Natural killer cell (primary cell): ENCODE results near the gene CAPS2. TPM values are rescaled to one million over a fixed set of nuclear protein-coding genes. Genes with fewer than 3 reads are reported as not detected.
A peak's percentile ranks its signal among the peaks of the same experiment; 100 is the strongest.

ENCODE experiments used
- ATAC-seq, 3 donors: fragments of 150-1000 bp in 2 of 3; fragments of 200-7000 bp in 1 of 3; cut with Tn5 transposase; 1 replicate in 1 of 3; 2 replicates in 2 of 3; pipeline ENCODE4 v1.10.0; 2021; ENCODE audit warnings: mild to moderate bottlenecking in 2 of 3, moderate library complexity in 2 of 3
- DNase-seq, 2 donors: peaks; one replicate each; pipeline versions ENCODE4 v3.0.0 to v3.0.0-alpha.2; 2013 to 2021; ENCODE audit warnings: mixed read lengths in 1 of 2
- H3K27ac ChIP-seq: one replicate; pipeline ENCODE4 v1.5.1; 2013; ENCODE audit warnings: mild to moderate bottlenecking, low read length
- H3K27me3 ChIP-seq: one replicate; pipeline ENCODE4 v1.6.1; 2013; ENCODE audit warnings: low read length; ENCODE audit not compliant: control insufficient read depth, insufficient read depth
- H3K36me3 ChIP-seq: one replicate; pipeline ENCODE4 v1.6.1; 2013; ENCODE audit warnings: low read length; ENCODE audit not compliant: control insufficient read depth, insufficient read depth
- H3K4me1 ChIP-seq: one replicate; pipeline ENCODE4 v1.6.1; 2013; ENCODE audit warnings: low read length; ENCODE audit not compliant: control insufficient read depth, insufficient read depth
- H3K4me3 ChIP-seq: one replicate; pipeline ENCODE4 v1.5.1; 2013; ENCODE audit warnings: low read length
- H3K9me3 ChIP-seq: one replicate; pipeline ENCODE4 v1.6.1; 2013; ENCODE audit warnings: low read length; ENCODE audit not compliant: control insufficient read depth, insufficient read depth
- H3K27ac Mint-ChIP-seq, 2 donors: one replicate each; pipeline ENCODE4 v1.8.0; 2022; ENCODE audit warnings: mild to moderate bottlenecking in 2 of 2, mixed read lengths in 2 of 2, moderate library complexity in 1 of 2
- H3K27me3 Mint-ChIP-seq, 2 donors: one replicate each; pipeline ENCODE4 v1.8.0; 2022; ENCODE audit warnings: low read depth in 2 of 2, mixed read lengths in 2 of 2
- H3K36me3 Mint-ChIP-seq: one replicate; pipeline ENCODE4 v1.8.0; 2022; ENCODE audit warnings: mixed read lengths
- H3K4me1 Mint-ChIP-seq, 2 donors: one replicate each; pipeline ENCODE4 v1.8.0; 2022; ENCODE audit warnings: mixed read lengths in 2 of 2
- H3K4me3 Mint-ChIP-seq: one replicate; pipeline ENCODE4 v1.8.0; 2022; ENCODE audit warnings: mild to moderate bottlenecking, moderate library complexity, mixed read lengths
- H3K9me3 Mint-ChIP-seq, 2 donors: one replicate each; pipeline ENCODE4 v1.8.0; 2022; ENCODE audit warnings: mixed read lengths in 2 of 2
- WGBS: methylation state at CpG from one replicate; pipeline ENCODE4 v1.1.7; 2013; ENCODE audit warnings: missing lambda C conversion rate; ENCODE audit not compliant: insufficient coverage; 5-methylcytosine and 5-hydroxymethylcytosine counted together
- intact Hi-C: fragments of 100-400 bp; cut with micrococcal nuclease; formaldehyde crosslinking; loops from one replicate; pipeline ENCODE4 v1.14.2; 2022
- total RNA-seq, 4 donors: library from RNA; stranded (reverse); fragments of 120-200 nt in 1 of 4; gene quantifications; one replicate each; pipeline versions ENCODE4 v1.2.3 to v1.2.4, GENCODE V29; 2013 to 2022
- TF ChIP-seq, protein P1 (sequence below): fragments of 200-600 bp; IDR thresholded peaks from one replicate; pipeline ENCODE4 v1.8.0; 2022; ENCODE audit warnings: antibody characterized with exemption

CAPS2 gene
- total RNA-seq = 1 to 10 TPM; 9.2 to 9.6 (median 9.5) TPM
- total RNA-seq (2013) = 26.7 TPM

DNA sequence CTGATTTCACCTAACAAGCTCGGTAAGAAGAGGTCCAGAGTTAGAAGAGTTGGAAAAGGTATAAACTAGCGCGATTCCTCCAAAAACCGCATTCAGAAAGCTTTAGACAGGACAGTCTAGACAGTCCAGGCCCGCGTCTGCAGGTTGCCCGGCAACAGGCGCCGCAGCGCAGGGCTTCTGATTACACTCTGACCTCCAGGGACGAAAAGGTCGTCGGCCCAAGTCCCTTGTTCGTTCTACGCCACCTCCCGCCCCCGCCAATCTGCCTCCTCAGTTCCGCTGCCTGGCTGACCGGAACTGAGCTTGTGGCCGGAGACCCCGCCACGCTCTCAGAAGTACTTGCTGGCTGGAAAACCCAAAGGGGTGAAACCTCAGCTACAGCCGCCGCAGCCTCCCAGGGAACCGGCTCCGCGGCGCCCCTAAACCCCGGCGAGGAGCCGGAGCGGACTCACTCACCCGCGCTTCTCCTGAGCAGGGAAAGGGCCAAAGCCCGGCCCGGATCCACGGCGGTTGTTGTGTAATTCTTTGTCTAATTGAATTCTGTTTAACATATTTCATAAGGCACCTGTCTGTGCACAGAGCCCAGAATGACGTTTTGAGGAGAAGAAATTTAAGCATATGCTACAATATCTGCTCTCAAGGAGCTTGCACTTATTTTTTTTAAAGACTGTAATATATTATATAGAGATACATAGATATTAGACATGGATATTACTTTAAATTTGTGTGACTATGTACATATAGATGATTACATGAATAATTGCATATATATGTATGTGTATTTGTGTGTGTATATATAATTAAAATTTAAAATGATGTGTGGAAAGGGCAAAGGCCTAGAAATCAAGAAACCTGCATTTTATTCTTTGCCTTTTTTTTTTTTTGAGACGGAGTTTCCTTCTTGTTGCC lies at the start of gene CAPS2:
CAPS2 (minus strand) TSS at position 407 of the 909 bp plus-strand sequence. CDS start 3,826 bp downstream, outside the sequence.
- Mint-ChIP-seq H3K27me3 (peaks cover 17 to 22% of the 10 kb centered on the region in 2 donors), H3K36me3 (no peaks in the 10 kb centered on the region), H3K4me3 (peak within 1 kb of the TSS; percentile 81), H3K4me1 (peaks cover 23 to 27% of the 10 kb centered on the region in 2 donors), H3K9me3 (no peaks in the 10 kb centered on the region), H3K27ac (peak within 1 kb of the TSS in 1 of 2 donors; percentile 84)
- intact Hi-C loops = loop anchor here (2.0 to 10.0 kb wide), 2 partner anchors 61 to 1015 kb away; partner anchors contain the start of genes BBS10 and GLIPR1L2
- Histone ChIP-seq H3K27ac (peak within 1 kb of the TSS; percentile 27), H3K9me3 (no peaks in the 10 kb centered on the region), H3K4me1 (peaks cover 16% of the 10 kb centered on the region), H3K36me3 (no peaks in the 10 kb centered on the region), H3K4me3 (peak within 1 kb of the TSS; percentile 54), H3K27me3 (peaks cover 2% of the 10 kb centered on the region)
- peak; percentile 87 to 88 (median 88) for ATAC-seq
- TF ChIP-seq, protein P1, sequence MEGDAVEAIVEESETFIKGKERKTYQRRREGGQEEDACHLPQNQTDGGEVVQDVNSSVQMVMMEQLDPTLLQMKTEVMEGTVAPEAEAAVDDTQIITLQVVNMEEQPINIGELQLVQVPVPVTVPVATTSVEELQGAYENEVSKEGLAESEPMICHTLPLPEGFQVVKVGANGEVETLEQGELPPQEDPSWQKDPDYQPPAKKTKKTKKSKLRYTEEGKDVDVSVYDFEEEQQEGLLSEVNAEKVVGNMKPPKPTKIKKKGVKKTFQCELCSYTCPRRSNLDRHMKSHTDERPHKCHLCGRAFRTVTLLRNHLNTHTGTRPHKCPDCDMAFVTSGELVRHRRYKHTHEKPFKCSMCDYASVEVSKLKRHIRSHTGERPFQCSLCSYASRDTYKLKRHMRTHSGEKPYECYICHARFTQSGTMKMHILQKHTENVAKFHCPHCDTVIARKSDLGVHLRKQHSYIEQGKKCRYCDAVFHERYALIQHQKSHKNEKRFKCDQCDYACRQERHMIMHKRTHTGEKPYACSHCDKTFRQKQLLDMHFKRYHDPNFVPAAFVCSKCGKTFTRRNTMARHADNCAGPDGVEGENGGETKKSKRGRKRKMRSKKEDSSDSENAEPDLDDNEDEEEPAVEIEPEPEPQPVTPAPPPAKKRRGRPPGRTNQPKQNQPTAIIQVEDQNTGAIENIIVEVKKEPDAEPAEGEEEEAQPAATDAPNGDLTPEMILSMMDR = no peak
- WGBS = 3% methylated on average over 39 of the region's 40 CpGs
- DNase-seq = peak; percentile 69 to 72

DNA sequence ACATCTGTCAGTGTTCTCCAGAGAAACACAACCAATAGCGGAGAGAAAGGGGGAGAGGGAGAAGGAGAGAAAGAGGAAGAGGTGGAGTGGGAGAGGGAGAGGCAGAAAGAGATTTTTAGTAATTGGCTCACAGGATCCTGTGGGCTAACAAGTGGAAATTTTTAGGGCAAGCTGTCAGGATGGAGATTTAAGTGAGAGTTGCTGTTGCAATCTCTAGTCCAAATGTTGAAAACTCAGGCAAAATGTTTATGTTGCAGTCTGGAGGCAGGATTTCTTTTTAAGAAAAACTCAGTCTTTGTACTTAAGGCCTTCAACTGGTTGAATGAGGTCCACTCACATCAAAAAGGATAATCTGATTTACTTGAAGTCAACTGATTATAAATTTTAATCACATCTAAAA lies 48.2 kb upstream of the CAPS2 start:
- no peaks in the 10 kb centered on the region for H3K4me1 Mint-ChIP-seq

DNA sequence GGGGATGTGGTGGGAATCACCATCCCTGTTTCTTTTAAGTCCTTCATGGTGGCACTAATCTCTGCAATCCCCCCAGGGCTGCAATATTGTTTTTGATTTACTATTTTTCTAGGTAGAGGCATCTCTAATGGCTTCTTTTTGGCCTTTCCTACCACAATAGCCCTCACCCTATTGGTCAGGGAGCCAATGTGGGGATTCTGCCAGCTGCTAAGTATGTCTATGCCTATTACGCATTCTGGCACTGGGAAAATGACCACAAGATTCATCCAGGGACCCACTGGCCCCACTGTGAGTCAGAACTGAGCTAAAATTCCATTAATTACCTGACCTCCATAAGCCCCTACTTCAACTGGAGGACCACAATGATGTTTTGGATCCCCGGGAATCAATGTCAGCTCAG lies 44.8 kb upstream of the CAPS2 start:
- WGBS = 95% methylated on average over 2 of the region's 2 CpGs
- Mint-ChIP-seq H3K4me1 (no peaks in the 10 kb centered on the region), H3K27me3 (no peaks in the 10 kb centered on the region), H3K27ac (no peak overlapping the region), H3K36me3 (no peaks in the 10 kb centered on the region), H3K4me3 (no peak overlapping the region), H3K9me3 (no peaks in the 10 kb centered on the region)
- Histone ChIP-seq H3K9me3 (no peaks in the 10 kb centered on the region), H3K27ac (no peak overlapping the region), H3K4me1 (no peaks in the 10 kb centered on the region), H3K36me3 (no peaks in the 10 kb centered on the region), H3K4me3 (no peak overlapping the region), H3K27me3 (no peaks in the 10 kb centered on the region)
- intact Hi-C loops = no loop called here
- DNase-seq (no peak), ATAC-seq (no peak)
- TF ChIP-seq, protein P1 = no peak

More for the DNA sequence above, 48.2 kb upstream of the CAPS2 start:
- H3K36me3 ChIP-seq = no peaks in the 10 kb centered on the region
- no peaks in the 10 kb centered on the region for H3K9me3 ChIP-seq
- no peak overlapping the region for H3K4me3 ChIP-seq
- no peaks in the 10 kb centered on the region for H3K4me1 ChIP-seq
- no peaks in the 10 kb centered on the region for H3K36me3 Mint-ChIP-seq
- no peak for ATAC-seq
- H3K27me3 Mint-ChIP-seq = no peaks in the 10 kb centered on the region
- H3K4me3 Mint-ChIP-seq = no peak overlapping the region
- intact Hi-C loops = no loop called here
- no peak overlapping the region for H3K27ac ChIP-seq
- no peaks in the 10 kb centered on the region for H3K9me3 Mint-ChIP-seq
- DNase-seq = no peak
- TF ChIP-seq, protein P1 = no peak
- no peaks in the 10 kb centered on the region for H3K27me3 ChIP-seq
- WGBS = 94% methylated on average over 1 of the region's 1 CpG
- no peak overlapping the region for H3K27ac Mint-ChIP-seq
